Measurements from ENCODE around the gene FAM153A.
"Not testable (repeated sequence)": the region's sequence is repeated elsewhere in the genome, so short reads cannot be mapped to it uniquely, and the experiment has no call there.

The FAM153A gene

DNA sequence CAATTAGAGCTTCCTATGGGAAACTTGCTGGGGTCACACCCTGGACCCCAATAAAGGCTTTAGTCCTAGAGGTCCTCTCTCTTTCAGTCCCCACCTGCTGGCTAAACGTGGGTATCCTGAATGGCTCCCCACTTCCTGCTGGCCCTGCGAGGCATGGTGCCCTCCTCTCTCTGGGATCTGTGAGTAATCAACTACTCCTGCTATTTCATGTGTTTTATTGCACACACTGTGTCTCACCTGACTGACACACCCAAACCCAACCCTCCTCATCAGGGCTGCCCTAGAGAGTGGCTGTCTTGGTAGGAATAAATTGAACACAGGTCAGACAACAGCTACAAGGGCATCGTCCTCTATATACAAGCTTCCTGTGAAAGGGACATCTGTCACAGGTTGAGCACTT lies 39.8 kb upstream of the FAM153A start:
- not testable (repeated sequence) for H3K79me2 ChIP-seq (ENCODE audit: control insufficient read depth, insufficient read depth, low read length, poor library complexity); H3K4me3 ChIP-seq (ENCODE audit: low read depth, low read length); H3K4me1 ChIP-seq (ENCODE audit: control insufficient read depth in 1 of 2, insufficient read depth in 2 of 2, low read length in 2 of 2); H3K4ac ChIP-seq (ENCODE audit: low read depth, low read length); H3K9ac ChIP-seq (ENCODE audit: low read length); H2AK5ac ChIP-seq (ENCODE audit: low read length); H2BK5ac ChIP-seq (ENCODE audit: low read depth, low read length, poor library complexity); H4K8ac ChIP-seq (ENCODE audit: low read depth, low read length); H3K27me3 ChIP-seq (ENCODE audit: insufficient read depth, low read length); H3K18ac ChIP-seq (ENCODE audit: low read length); H3K27ac ChIP-seq (ENCODE audit: low read depth, low read length); H4K12ac ChIP-seq (ENCODE audit: low read depth, low read length); H2AFZ ChIP-seq (ENCODE audit: insufficient read depth, low read length, poor library complexity); H3K4me2 ChIP-seq (ENCODE audit: low read length); H2BK12ac ChIP-seq (ENCODE audit: low read length); H4K91ac ChIP-seq (ENCODE audit: low read depth, low read length); DNase-seq; H2BK120ac ChIP-seq (ENCODE audit: insufficient read depth, low read length, poor library complexity); H3K9me3 ChIP-seq (ENCODE audit: insufficient read depth, low read depth, low read length); H3K79me1 ChIP-seq (ENCODE audit: low read length); H3K23ac ChIP-seq (ENCODE audit: low read length); H3K14ac ChIP-seq (ENCODE audit: low read length); H3K36me3 ChIP-seq (ENCODE audit: control insufficient read depth in 1 of 2, insufficient read depth in 2 of 2, low read length in 2 of 2)
- no CpG with 5 or more reads among the region's 3 CpGs for whole genome bisulfite sequencing (ENCODE audit: extremely low coverage, insufficient coverage, insufficient read length)

DNA sequence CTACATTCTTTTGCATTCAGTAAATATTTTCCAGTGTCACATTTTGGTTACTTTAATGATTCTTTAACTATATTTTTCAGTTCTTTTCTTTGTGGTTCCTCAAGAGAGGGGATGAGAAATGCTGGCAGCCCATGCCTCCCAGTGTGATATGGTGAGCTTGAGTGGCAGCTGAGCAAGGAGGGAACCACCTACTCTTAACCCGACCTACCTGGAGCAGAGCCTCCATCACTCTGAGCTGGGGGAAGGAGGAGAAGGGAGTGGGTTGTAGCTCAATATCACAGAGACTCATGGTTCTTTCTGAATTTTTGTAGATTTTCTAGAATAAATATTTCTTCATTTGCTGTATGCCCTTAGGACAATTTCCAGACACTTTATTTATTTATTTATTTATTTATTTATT lies 37.0 kb upstream of the FAM153A start:
- H3K23ac ChIP-seq (ENCODE audit: low read length); H2BK120ac ChIP-seq (ENCODE audit: insufficient read depth, low read length, poor library complexity); H3K27ac ChIP-seq (ENCODE audit: low read depth, low read length); H3K36me3 ChIP-seq (ENCODE audit: control insufficient read depth in 1 of 2, insufficient read depth in 2 of 2, low read length in 2 of 2); H3K9me3 ChIP-seq (ENCODE audit: insufficient read depth, low read depth, low read length); H2AFZ ChIP-seq (ENCODE audit: insufficient read depth, low read length, poor library complexity); H3K27me3 ChIP-seq (ENCODE audit: insufficient read depth, low read length); H3K9ac ChIP-seq (ENCODE audit: low read length); H3K79me2 ChIP-seq (ENCODE audit: control insufficient read depth, insufficient read depth, low read length, poor library complexity); H3K18ac ChIP-seq (ENCODE audit: low read length); H4K91ac ChIP-seq (ENCODE audit: low read depth, low read length); H4K12ac ChIP-seq (ENCODE audit: low read depth, low read length); H3K14ac ChIP-seq (ENCODE audit: low read length); H4K8ac ChIP-seq (ENCODE audit: low read depth, low read length); H3K79me1 ChIP-seq (ENCODE audit: low read length); H3K4me1 ChIP-seq (ENCODE audit: control insufficient read depth in 1 of 2, insufficient read depth in 2 of 2, low read length in 2 of 2); H3K4ac ChIP-seq (ENCODE audit: low read depth, low read length); H2BK5ac ChIP-seq (ENCODE audit: low read depth, low read length, poor library complexity); DNase-seq; H3K4me3 ChIP-seq (ENCODE audit: low read depth, low read length); H2BK12ac ChIP-seq (ENCODE audit: low read length); H2AK5ac ChIP-seq (ENCODE audit: low read length); H3K4me2 ChIP-seq (ENCODE audit: low read length): not testable (repeated sequence)
- no CpG with 5 or more reads among the region's 1 CpG for WGBS (ENCODE audit: extremely low coverage, insufficient coverage, insufficient read length)

DNA sequence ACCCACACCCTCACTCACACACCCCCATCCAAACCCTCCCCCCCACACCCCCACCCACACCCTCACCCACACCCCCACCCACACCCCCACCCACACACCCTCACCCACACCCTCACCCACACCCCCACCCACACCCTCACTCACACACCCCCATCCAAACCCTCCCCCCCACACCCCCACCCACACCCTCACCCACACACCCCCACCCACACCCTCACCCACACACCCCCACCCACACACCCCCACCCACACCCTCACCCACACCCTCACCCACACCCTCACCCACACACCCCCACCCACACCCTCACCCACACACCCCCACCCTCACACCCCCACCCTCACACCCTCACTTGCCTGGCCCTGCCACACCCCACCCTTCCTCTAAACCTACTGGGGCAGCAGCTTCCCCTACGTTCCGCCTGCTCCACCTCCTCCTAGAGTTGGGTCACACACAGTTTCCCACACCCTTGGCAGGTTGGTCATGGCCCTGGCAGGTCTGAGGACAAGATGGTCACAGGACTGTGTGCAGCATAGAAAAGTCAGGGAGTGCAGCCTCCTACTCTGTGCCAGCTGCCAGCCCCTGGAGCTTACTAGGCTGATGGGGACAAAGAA lies 30.2 kb upstream of the FAM153A start:
- not testable (repeated sequence) for H4K8ac ChIP-seq (ENCODE audit: low read depth, low read length); H4K91ac ChIP-seq (ENCODE audit: low read depth, low read length); H3K4me1 ChIP-seq (ENCODE audit: control insufficient read depth in 1 of 2, insufficient read depth in 2 of 2, low read length in 2 of 2); H3K23ac ChIP-seq (ENCODE audit: low read length); H3K9me3 ChIP-seq (ENCODE audit: insufficient read depth, low read depth, low read length); H3K27ac ChIP-seq (ENCODE audit: low read depth, low read length); H3K4me2 ChIP-seq (ENCODE audit: low read length); H3K79me2 ChIP-seq (ENCODE audit: control insufficient read depth, insufficient read depth, low read length, poor library complexity); DNase-seq; H2AK5ac ChIP-seq (ENCODE audit: low read length); H3K27me3 ChIP-seq (ENCODE audit: insufficient read depth, low read length); H2AFZ ChIP-seq (ENCODE audit: insufficient read depth, low read length, poor library complexity); H3K4me3 ChIP-seq (ENCODE audit: low read depth, low read length); H4K12ac ChIP-seq (ENCODE audit: low read depth, low read length); H3K18ac ChIP-seq (ENCODE audit: low read length); H2BK5ac ChIP-seq (ENCODE audit: low read depth, low read length, poor library complexity); H3K4ac ChIP-seq (ENCODE audit: low read depth, low read length); H3K9ac ChIP-seq (ENCODE audit: low read length); H3K79me1 ChIP-seq (ENCODE audit: low read length); H3K36me3 ChIP-seq (ENCODE audit: control insufficient read depth in 1 of 2, insufficient read depth in 2 of 2, low read length in 2 of 2); H3K14ac ChIP-seq (ENCODE audit: low read length); H2BK12ac ChIP-seq (ENCODE audit: low read length); H2BK120ac ChIP-seq (ENCODE audit: insufficient read depth, low read length, poor library complexity)
- WGBS (ENCODE audit: extremely low coverage, insufficient coverage, insufficient read length), result no CpG with 5 or more reads among the region's 2 CpGs

DNA sequence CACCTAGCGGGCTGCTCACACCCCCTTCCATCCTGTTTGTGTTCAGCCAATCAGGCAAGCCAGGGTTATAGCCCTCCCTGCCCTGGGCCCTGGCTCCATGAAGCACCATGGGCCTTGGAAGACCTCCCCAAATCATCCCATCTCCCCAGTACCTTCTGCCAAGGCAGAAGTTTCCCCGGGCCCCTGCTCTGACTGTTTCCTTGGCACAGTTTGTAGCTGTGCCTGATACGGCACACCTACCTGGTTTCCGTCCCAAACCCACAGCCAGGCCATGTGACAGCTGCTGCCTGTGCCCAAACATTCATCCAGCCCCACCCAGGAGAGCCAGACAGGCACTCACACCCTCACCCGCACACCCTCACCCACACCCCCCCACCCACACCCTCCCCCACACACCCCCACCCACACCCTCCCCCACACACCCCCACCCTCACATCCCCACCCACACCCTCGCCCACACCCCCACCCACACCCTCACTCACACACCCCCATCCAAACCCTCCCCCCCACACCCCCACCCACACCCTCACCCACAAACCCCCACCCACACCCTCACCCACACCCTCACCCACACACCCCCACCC lies 29.6 kb upstream of the FAM153A start:
- not testable (repeated sequence) for H3K4me3 ChIP-seq (ENCODE audit: low read depth, low read length); H2AK5ac ChIP-seq (ENCODE audit: low read length); H3K27ac ChIP-seq (ENCODE audit: low read depth, low read length); H2AFZ ChIP-seq (ENCODE audit: insufficient read depth, low read length, poor library complexity); H3K14ac ChIP-seq (ENCODE audit: low read length); H3K79me2 ChIP-seq (ENCODE audit: control insufficient read depth, insufficient read depth, low read length, poor library complexity); H3K4me1 ChIP-seq (ENCODE audit: control insufficient read depth in 1 of 2, insufficient read depth in 2 of 2, low read length in 2 of 2); DNase-seq; H2BK120ac ChIP-seq (ENCODE audit: insufficient read depth, low read length, poor library complexity); H3K27me3 ChIP-seq (ENCODE audit: insufficient read depth, low read length); H2BK12ac ChIP-seq (ENCODE audit: low read length); H4K8ac ChIP-seq (ENCODE audit: low read depth, low read length); H3K9me3 ChIP-seq (ENCODE audit: insufficient read depth, low read depth, low read length); H3K4ac ChIP-seq (ENCODE audit: low read depth, low read length); H3K18ac ChIP-seq (ENCODE audit: low read length); H3K23ac ChIP-seq (ENCODE audit: low read length); H3K79me1 ChIP-seq (ENCODE audit: low read length); H3K36me3 ChIP-seq (ENCODE audit: control insufficient read depth in 1 of 2, insufficient read depth in 2 of 2, low read length in 2 of 2); H4K12ac ChIP-seq (ENCODE audit: low read depth, low read length); H3K4me2 ChIP-seq (ENCODE audit: low read length); H2BK5ac ChIP-seq (ENCODE audit: low read depth, low read length, poor library complexity); H4K91ac ChIP-seq (ENCODE audit: low read depth, low read length); H3K9ac ChIP-seq (ENCODE audit: low read length)
- no CpG with 5 or more reads among the region's 6 CpGs for WGBS (ENCODE audit: extremely low coverage, insufficient coverage, insufficient read length)

All from trophoblast cell (in vitro differentiated cells and primary cell).